Measurements from ENCODE around the gene PLPPR4.

DNA sequence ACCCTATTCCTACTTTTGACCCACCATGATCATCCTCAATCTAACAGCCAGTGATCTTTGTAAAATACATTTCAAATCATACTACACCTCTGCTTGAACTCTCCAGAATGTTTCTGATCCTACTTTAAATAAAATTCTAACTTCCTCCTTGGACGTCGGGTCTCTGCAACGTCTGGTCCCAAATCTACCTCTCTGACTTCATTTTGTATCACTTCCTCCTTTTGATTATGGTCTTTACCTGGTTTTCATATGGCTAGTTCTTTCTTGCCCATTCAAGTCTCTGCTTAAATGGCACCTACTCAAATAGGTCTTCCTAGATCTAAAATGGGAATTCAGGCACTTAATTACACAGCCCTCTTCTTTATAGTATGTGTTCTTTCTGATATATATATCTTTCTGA lies 18.2 kb downstream of the PLPPR4 start:
- TF ChIP-seq CTCF (IDR thresholded peaks at IDR 0.05; ENCODE audit: poor library complexity) (no peak), EZH2 (IDR thresholded peaks at IDR 0.05; ENCODE audit: borderline replicate concordance) (no peak), EZH2phosphoT487 (IDR thresholded peaks at IDR 0.05; ENCODE audit: low read depth, severe bottlenecking, unreplicated experiment) (no peak)
